ENCODE measurements around the gene FOXA2. TPM values are rescaled to one million over a fixed set of nuclear protein-coding genes. Genes with fewer than 3 reads are reported as not detected.

FOXA2 gene
- total and polyA plus RNA-seq, 2 donors (not counting 3 experiments of a cell fraction or from before 2014, with no cell fraction given), result not detected

- Histone ChIP-seq H3K4me1 (ENCODE audit: control insufficient read depth, extremely low read depth, insufficient read depth, low read length) (no peaks in the 10 kb centered on the region), H3K9me3 (replicated peaks; ENCODE audit: control insufficient read depth, insufficient read depth, low read length) (no peaks in the 10 kb centered on the region), H3K79me2 (ENCODE audit: control insufficient read depth, insufficient read depth, low read length) (no peaks in the 10 kb centered on the region), H2AFZ (ENCODE audit: low read depth, low read length) (no peak overlapping the region), H3K9ac (replicated peaks; ENCODE audit: extremely low read depth, insufficient read depth, low read length) (no peak overlapping the region), H3K27ac (ENCODE audit: insufficient read depth, low read depth, low read length) (no peak overlapping the region), H4K20me1 (replicated peaks; ENCODE audit: control insufficient read depth, extremely low read depth, insufficient read depth, low read length) (no peaks in the 10 kb centered on the region), H3K9me1 (replicated peaks; ENCODE audit: control insufficient read depth, extremely low read depth, insufficient read depth, low read length) (no peaks in the 10 kb centered on the region), H3K36me3 (ENCODE audit: control insufficient read depth in 2 of 2, extremely low read depth in 1 of 2, insufficient read depth in 2 of 2, low read length in 2 of 2) (no peaks in the 10 kb centered on the region), H3K4me2 (ENCODE audit: insufficient read depth, low read length) (no peak overlapping the region), H3K4me3 (replicated peaks in 1 of 3; ENCODE audit: insufficient read depth in 1 of 3, low read depth in 1 of 3, low read length in 3 of 3) (no peak overlapping the region), H3K27me3 (ENCODE audit: control insufficient read depth in 2 of 2, insufficient read depth in 2 of 2, low read length in 2 of 2) (no peaks in the 10 kb centered on the region)
- intact Hi-C loops (cut with micrococcal nuclease) (no loop called here), dilution Hi-C loops (cut with MboI; ENCODE audit: extremely low pct_ligation_motif_present, low sequenced_read_pairs) (no loop called here)
- no TSS peak for BruUV-seq (replicated peaks)
- CTCF ChIA-PET, result interaction anchor here (2.2 kb wide), 1 partner anchor 24 kb away, joined by 7 read pairs; no protein-coding TSS in a partner anchor
- DNase-seq (ENCODE audit: low read depth, low spot score), result no peak
- no peak for FAIRE-seq
- TF ChIP-seq POLR2AphosphoS5 (IDR thresholded peaks at IDR 0.05; ENCODE audit: insufficient read depth, low read depth, low read length) (no peak), GATA2 (IDR thresholded peaks at IDR 0.05; ENCODE audit: insufficient read depth, insufficient read length, low read depth, low read length) (no peak), JUN (IDR thresholded peaks at IDR 0.05; ENCODE audit: borderline replicate concordance, insufficient read depth, insufficient read length, low read depth) (no peak), MYC (IDR thresholded peaks at IDR 0.05; ENCODE audit: low read depth, low read length) (no peak), POLR2A (IDR thresholded peaks at IDR 0.05; ENCODE audit: low read depth, low read length) (no peak), MAX (IDR thresholded peaks at IDR 0.05; ENCODE audit: insufficient read depth, insufficient read length) (no peak), EZH2 (IDR thresholded peaks at IDR 0.05; ENCODE audit: borderline replicate concordance, low read depth, low read length, severe bottlenecking) (no peak), CTCF (IDR thresholded peaks at IDR 0.05; ENCODE audit: extremely low read depth in 1 of 2, insufficient read depth in 1 of 2, low read depth in 1 of 2, low read length in 2 of 2) (no peak), FOS (IDR thresholded peaks at IDR 0.05; ENCODE audit: borderline replicate concordance, insufficient read depth, low read length) (no peak)
- POLR2A ChIA-PET, result no interaction called here
Observed at GRCh38 chr20:22620342-22620741, 36.0 kb upstream of the FOXA2 start.
